Activated CD8-positive, alpha-beta memory T cell treated with anti-CD3 and anti-CD28 coated beads for 36 hours (primary cell): ENCODE data around the gene LRCOL1. TPM values are rescaled to one million over a fixed set of nuclear protein-coding genes. Genes with fewer than 3 reads are reported as not detected.

Experiments
- CTCF ChIA-PET: fragments of 350-600 bp; sonication (Branson Sonifier 250); formaldehyde crosslinking; loops from one replicate; lab custom pipeline; 2021; ENCODE audit warnings: antibody characterized with exemption; lab: Charles Lee
- POLR2A ChIA-PET: fragments of 350-600 bp; sonication (Branson Sonifier 250); formaldehyde crosslinking; loops from one replicate; lab custom pipeline; 2021; ENCODE audit warnings: antibody characterized with exemption; lab: Charles Lee
- total RNA-seq, 2 experiments: library from RNA; stranded (reverse); gene quantifications; one replicate each; pipeline ENCODE4 v1.2.3, GENCODE V29; 2021

LRCOL1 gene
- total RNA-seq, 2 experiments from 2014 or later, result not detected

- CTCF ChIA-PET, result interaction anchor here (0.8 kb wide), 1 partner anchor 9 kb away, joined by 3 read pairs; no protein-coding TSS in a partner anchor
- POLR2A ChIA-PET, result interaction anchor here (0.5 to 0.8 kb wide), 2 partner anchors 18 to 131 kb away, joined by 3 read pairs; no protein-coding TSS in a partner anchor
Measured at GRCh38 chr12:132638541-132639408, 28.4 kb upstream of the LRCOL1 start.

- CTCF ChIA-PET, result no interaction called here
- POLR2A ChIA-PET, result no interaction called here
Measured at GRCh38 chr12:132637811-132638210, 27.4 kb upstream of the LRCOL1 start.

GRCh38 chr12:132635076-132635955 is 24.9 kb upstream of the LRCOL1 start:
- POLR2A ChIA-PET, result no interaction called here
- CTCF ChIA-PET, result no interaction called here

GRCh38 chr12:132634411-132634990 is 24.1 kb upstream of the LRCOL1 start:
- POLR2A ChIA-PET, result no interaction called here
- CTCF ChIA-PET, result no interaction called here

- POLR2A ChIA-PET, result no interaction called here
Measured at GRCh38 chr12:132633901-132634300, 23.5 kb upstream of the LRCOL1 start.

GRCh38 chr12:132633398-132633797 is 23.0 kb upstream of the LRCOL1 start:
- ChIA-PET POLR2A (no interaction called here), CTCF (no interaction called here)

More at GRCh38 chr12:132633901-132634300, 23.5 kb upstream of the LRCOL1 start:
- CTCF ChIA-PET, result no interaction called here

- ChIA-PET POLR2A (interaction anchor here (0.6 kb wide), 1 partner anchor 208 kb away, joined by 3 read pairs; no protein-coding TSS in a partner anchor), CTCF (interaction anchor here (0.6 kb wide), 1 partner anchor 654 kb away, joined by 3 read pairs; no protein-coding TSS in a partner anchor)
Measured at GRCh38 chr12:132632521-132633228, 22.3 kb upstream of the LRCOL1 start.

- ChIA-PET CTCF (no interaction called here), POLR2A (no interaction called here)
Measured at GRCh38 chr12:132631666-132632065, 21.3 kb upstream of the LRCOL1 start.

GRCh38 chr12:132630672-132631071 is 20.3 kb upstream of the LRCOL1 start:
- CTCF ChIA-PET, result interaction anchor here (1.3 kb wide), 1 partner anchor 8 kb away, joined by 3 read pairs; no protein-coding TSS in a partner anchor
- POLR2A ChIA-PET, result no interaction called here

- CTCF ChIA-PET, result interaction anchor here (1.3 kb wide), 1 partner anchor 10 kb away, joined by 3 read pairs; no protein-coding TSS in a partner anchor
Measured at GRCh38 chr12:132629330-132629729, 18.9 kb upstream of the LRCOL1 start.

GRCh38 chr12:132625731-132626430 is 15.5 kb upstream of the LRCOL1 start:
- POLR2A ChIA-PET, result no interaction called here
- CTCF ChIA-PET, result interaction anchor here (1.2 kb wide), 1 partner anchor 11 kb away, joined by 3 read pairs; no protein-coding TSS in a partner anchor

More at GRCh38 chr12:132629330-132629729, 18.9 kb upstream of the LRCOL1 start:
- POLR2A ChIA-PET, result interaction anchor here (0.6 kb wide), 1 partner anchor 16 kb away, joined by 3 read pairs; no protein-coding TSS in a partner anchor

- CTCF ChIA-PET, result no interaction called here
- POLR2A ChIA-PET, result no interaction called here
Measured at GRCh38 chr12:132624910-132625630, 14.7 kb upstream of the LRCOL1 start.

- ChIA-PET CTCF (no interaction called here), POLR2A (no interaction called here)
Measured at GRCh38 chr12:132624186-132624855, 13.9 kb upstream of the LRCOL1 start.

- ChIA-PET CTCF (no interaction called here), POLR2A (no interaction called here)
Measured at GRCh38 chr12:132623072-132623869, 12.9 kb upstream of the LRCOL1 start.

- POLR2A ChIA-PET, result no interaction called here
- CTCF ChIA-PET, result no interaction called here
Measured at GRCh38 chr12:132622437-132623071, 12.2 kb upstream of the LRCOL1 start.
